GM23248 (cell line): ENCODE data around the gene SUGCT. TPM values are rescaled to one million over a fixed set of nuclear protein-coding genes. Genes with fewer than 3 reads are reported as not detected.
A peak's percentile ranks its signal among the peaks of the same experiment; 100 is the strongest.

Source experiments
- DNase-seq: peaks from one replicate; pipeline ENCODE4 v3.0.0-alpha.2; 2015
- H2AFZ ChIP-seq: fragments of 200-600 bp; sonication (generic); 2 replicates; pipeline ENCODE4 v1.6.1; 2016; ENCODE audit warnings: antibody characterized with exemption
- H3F3A ChIP-seq: fragments of 200-600 bp; sonication (generic); 2 replicates; pipeline ENCODE4 v1.6.1; 2016; ENCODE audit warnings: mild to moderate bottlenecking, antibody characterized with exemption, mixed run types; ENCODE audit not compliant: insufficient read depth
- H3K27ac ChIP-seq: fragments of 200-600 bp; sonication (generic); 2 replicates; pipeline ENCODE4 v1.5.1; 2016; ENCODE audit warnings: mild to moderate bottlenecking
- H3K27me3 ChIP-seq: fragments of 200-600 bp; sonication (generic); replicated peaks from 2 replicates; pipeline ENCODE4 v1.6.1; 2016; ENCODE audit warnings: mild to moderate bottlenecking; ENCODE audit not compliant: insufficient read depth
- H3K36me3 ChIP-seq: fragments of 200-600 bp; sonication (generic); 2 replicates; pipeline ENCODE4 v1.6.1; 2016; ENCODE audit warnings: low read depth, mild to moderate bottlenecking
- H3K4me1 ChIP-seq: fragments of 200-600 bp; sonication (generic); 2 replicates; pipeline ENCODE4 v1.6.1; 2016; ENCODE audit warnings: mild to moderate bottlenecking; ENCODE audit not compliant: insufficient read depth
- H3K4me2 ChIP-seq: fragments of 200-600 bp; sonication (generic); one replicate; pipeline ENCODE4 v1.6.1; 2016; ENCODE audit warnings: mild to moderate bottlenecking; ENCODE audit not compliant: unreplicated experiment
- H3K4me3 ChIP-seq: fragments of 200-600 bp; sonication (generic); 2 replicates; pipeline ENCODE4 v1.5.1; 2016; ENCODE audit warnings: mild to moderate bottlenecking
- H3K79me2 ChIP-seq: fragments of 200-600 bp; sonication (generic); 2 replicates; pipeline ENCODE4 v1.6.1; 2016; ENCODE audit warnings: mild to moderate bottlenecking; ENCODE audit not compliant: insufficient read depth
- H3K9ac ChIP-seq: fragments of 200-600 bp; sonication (generic); 2 replicates; pipeline ENCODE4 v1.6.1; 2016; ENCODE audit warnings: mild to moderate bottlenecking
- H3K9me2 ChIP-seq: fragments of 200-600 bp; sonication (generic); 2 replicates; pipeline ENCODE4 v1.6.1; 2016; ENCODE audit warnings: mixed run types, mild to moderate bottlenecking, moderate library complexity; ENCODE audit not compliant: insufficient read depth
- H3K9me3 ChIP-seq: fragments of 200-600 bp; sonication (generic); one replicate; pipeline ENCODE4 v1.6.1; 2017; ENCODE audit warnings: low read depth
- H4K20me1 ChIP-seq: fragments of 200-600 bp; sonication (generic); 2 replicates; pipeline ENCODE4 v1.6.0; 2016; ENCODE audit not compliant: insufficient read depth
- EZH2 ChIP-seq: fragments of 200-600 bp; sonication (generic); IDR thresholded peaks from 2 replicates; pipeline ENCODE4 v1.6.1; 2018; ENCODE audit warnings: antibody characterized with exemption, mild to moderate bottlenecking; ENCODE audit not compliant: insufficient read depth, poor library complexity, severe bottlenecking
- EZH2phosphoT487 ChIP-seq: fragments of 200-600 bp; sonication (generic); IDR thresholded peaks from 2 replicates; pipeline ENCODE4 v1.6.1; 2018; ENCODE audit warnings: antibody characterized with exemption, moderate library complexity, mild to moderate bottlenecking, low read depth; ENCODE audit not compliant: insufficient read depth
- WGBS, 2 experiments: methylation state at CpG; one replicate each; pipeline ENCODE4 v1.1.6; 2015 to 2017; ENCODE audit warnings: low lambda C conversion rate in 2 of 2, low coverage in 1 of 2; ENCODE audit errors: missing lambda C conversion rate in 2 of 2; 5-methylcytosine and 5-hydroxymethylcytosine counted together
- in situ Hi-C: fragments of 300-500 bp; cut with MboI; formaldehyde crosslinking; loops from 2 replicates; pipeline ENCODE4 v1.15.0; 2020
- polyA plus RNA-seq: library from polyadenylated mRNA; unstranded; fragments of >200 nt; fragmentation: Nextera tagmentation; extraction: Ambion mirVana; gene quantifications from 2 replicates; pipeline ENCODE4 v1.2.1, GENCODE V29; 2016
- total RNA-seq: library from RNA; depleted of rRNA; stranded (reverse); fragments of >200 nt; shearing (Covaris generic); gene quantifications from 2 replicates; pipeline ENCODE4 v1.2.3, GENCODE V29; 2014; rRNA removed

The SUGCT gene
- total RNA-seq: 2.2 and 3.7 TPM in 2 replicates
- 7.1 and 8.9 TPM in 2 replicates for polyA plus RNA-seq

- Histone ChIP-seq H3K4me3 (peak within 1 kb of the TSS; percentile 97), H3K4me2 (peak within 1 kb of the TSS; percentile 98), H3K27ac (peak within 1 kb of the TSS; percentile 81), H3K79me2 (peaks cover 46% of the 10 kb centered on the region), H3K4me1 (peaks cover 14% of the 10 kb centered on the region), H3K9me3 (no peaks in the 10 kb centered on the region), H3F3A (no peaks in the 10 kb centered on the region), H2AFZ (peak within 1 kb of the TSS; percentile 98), H4K20me1 (no peaks in the 10 kb centered on the region), H3K9me2 (no peaks in the 10 kb centered on the region), H3K36me3 (no peaks in the 10 kb centered on the region), H3K9ac (peak within 1 kb of the TSS; percentile 96), H3K27me3 (no peaks in the 10 kb centered on the region)
- peak; percentile 91 for DNase-seq
- 1% methylated on average over 66 to 72 of the region's 75 CpGs for WGBS, 2 experiments
- TF ChIP-seq EZH2phosphoT487 (no peak), EZH2 (no peak)
- in situ Hi-C loops: no loop called here
Measured at GRCh38 chr7:40134428-40135316, at the start of gene SUGCT, which contains the start of gene MPLKIP. TSS of gene SUGCT (plus strand) at chr7:40135005. TSS of gene MPLKIP (minus strand) at chr7:40134622. CDS start at chr7:40134567, 55 bp downstream.

- in situ Hi-C loops: no loop called here
- Histone ChIP-seq H3K9ac (no peak overlapping the region), H3K4me2 (no peak overlapping the region), H2AFZ (no peak overlapping the region), H3K9me2 (no peaks in the 10 kb centered on the region), H3K27ac (no peak overlapping the region), H3K79me2 (no peaks in the 10 kb centered on the region), H3F3A (peaks cover 11% of the 10 kb centered on the region; the same call in 1 of the 2 replicates), H3K27me3 (no peaks in the 10 kb centered on the region), H3K4me1 (no peaks in the 10 kb centered on the region), H4K20me1 (no peaks in the 10 kb centered on the region), H3K4me3 (no peak overlapping the region), H3K36me3 (peaks cover 52% of the 10 kb centered on the region; the same call in 1 of the 2 replicates), H3K9me3 (no peaks in the 10 kb centered on the region)
- TF ChIP-seq EZH2 (no peak), EZH2phosphoT487 (no peak)
- DNase-seq: no peak
- 63 to 81% methylated on average over 2 of the region's 2 CpGs for WGBS, 2 experiments
Measured at GRCh38 chr7:40092182-40092581, 42.6 kb upstream of the SUGCT start.

GRCh38 chr7:40093631-40094350 lies 41.0 kb upstream of the SUGCT start:
- Histone ChIP-seq H3K4me3 (no peak overlapping the region), H3K27ac (no peak overlapping the region), H3K9me3 (no peaks in the 10 kb centered on the region), H3K9ac (no peak overlapping the region), H3K4me2 (no peak overlapping the region), H3K9me2 (no peaks in the 10 kb centered on the region), H3K4me1 (no peaks in the 10 kb centered on the region), H4K20me1 (no peaks in the 10 kb centered on the region), H2AFZ (no peak overlapping the region), H3K79me2 (no peaks in the 10 kb centered on the region), H3K36me3 (peaks cover 41% of the 10 kb centered on the region; the same call in 1 of the 2 replicates), H3K27me3 (no peaks in the 10 kb centered on the region), H3F3A (peaks cover 6% of the 10 kb centered on the region; the same call in 1 of the 2 replicates)
- TF ChIP-seq EZH2phosphoT487 (no peak), EZH2 (no peak)
- 96% methylated on average over 8 of the region's 8 CpGs for WGBS, 2 experiments
- no peak for DNase-seq
- in situ Hi-C loops: no loop called here

- no peaks in the 10 kb centered on the region for H3K9me2 ChIP-seq
- H3K4me2 ChIP-seq: no peak overlapping the region
- H3K9ac ChIP-seq: no peak overlapping the region
- peaks cover 35% of the 10 kb centered on the region; the same call in 1 of the 2 replicates for H3K36me3 ChIP-seq
- DNase-seq: no peak
- H3K4me1 ChIP-seq: no peaks in the 10 kb centered on the region
- H2AFZ ChIP-seq: no peak overlapping the region
- no peaks in the 10 kb centered on the region for H4K20me1 ChIP-seq
- H3F3A ChIP-seq: peaks cover 6% of the 10 kb centered on the region; the same call in 1 of the 2 replicates
- H3K79me2 ChIP-seq: no peaks in the 10 kb centered on the region
- WGBS, 2 experiments: 9 to 12% methylated on average over 1 of the region's 1 CpG
- H3K9me3 ChIP-seq: no peaks in the 10 kb centered on the region
- H3K27ac ChIP-seq: no peak overlapping the region
- TF ChIP-seq EZH2phosphoT487 (no peak), EZH2 (no peak)
- H3K27me3 ChIP-seq: no peaks in the 10 kb centered on the region
- in situ Hi-C loops: no loop called here
- H3K4me3 ChIP-seq: no peak overlapping the region
Measured at GRCh38 chr7:40095230-40095629, 39.6 kb upstream of the SUGCT start.
